H1 (cell line): ENCODE data around the gene HSPA12A. TPM values are rescaled to one million over a fixed set of nuclear protein-coding genes. Genes with fewer than 3 reads are reported as not detected.

ENCODE experiments used
- CTCF ChIA-PET: fragments of 300-600 bp; sonication (Branson Sonifier 250); formaldehyde crosslinking; loops from one replicate; lab custom pipeline; 2021; ENCODE audit not compliant: partially characterized antibody; lab: Charles Lee
- POLR2A ChIA-PET: fragments of 300-600 bp; sonication (Branson Sonifier 250); formaldehyde crosslinking; loops from one replicate; lab custom pipeline; 2021; ENCODE audit warnings: inconsistent platforms; ENCODE audit not compliant: partially characterized antibody; lab: Charles Lee
- DNase-seq, 2 experiments: peaks; one replicate each; pipeline versions ENCODE4 v3.0.0 to v3.0.0-alpha.2; 2010 to 2022; ENCODE audit warnings: low spot score in 2 of 2, low read depth in 1 of 2, mixed read lengths in 1 of 2
- FAIRE-seq: peaks from 2 replicates; lab custom pipeline; 2011; peaks lifted over from hg19 to GRCh38; lab: Jason Lieb, UNC
- H2AFZ ChIP-seq: 2 replicates; pipeline ENCODE4 v1.8.1; 2012; ENCODE audit warnings: low read length, inconsistent platforms
- H2AK5ac ChIP-seq: 2 replicates; pipeline ENCODE4 v1.6.1; 2013; ENCODE audit warnings: low read depth, low read length
- H2BK120ac ChIP-seq: replicated peaks from 2 replicates; pipeline ENCODE3; 2013; ENCODE audit warnings: low read depth, low read length, inconsistent platforms
- H2BK12ac ChIP-seq: 2 replicates; pipeline ENCODE4 v1.6.1; 2013; ENCODE audit warnings: low read depth, low read length
- H2BK15ac ChIP-seq: 2 replicates; pipeline ENCODE4 v1.6.1; 2013; ENCODE audit warnings: low read length
- H2BK20ac ChIP-seq: 2 replicates; pipeline ENCODE4 v1.6.1; 2013; ENCODE audit warnings: low read length
- H2BK5ac ChIP-seq: 2 replicates; pipeline ENCODE4 v1.6.1; 2013; ENCODE audit warnings: low read depth, low read length
- H3K14ac ChIP-seq: 2 replicates; pipeline ENCODE4 v1.6.1; 2013; ENCODE audit warnings: inconsistent platforms; ENCODE audit not compliant: insufficient read length
- H3K18ac ChIP-seq: 2 replicates; pipeline ENCODE4 v1.6.1; 2013; ENCODE audit warnings: low read length; ENCODE audit errors: extremely low read depth
- H3K23ac ChIP-seq: 2 replicates; pipeline ENCODE4 v1.6.1; 2013; ENCODE audit warnings: inconsistent platforms; ENCODE audit not compliant: insufficient read length
- H3K23me2 ChIP-seq: 2 replicates; pipeline ENCODE4 v1.6.1; 2013; ENCODE audit warnings: low read depth, low read length
- H3K27ac ChIP-seq: 2 replicates; pipeline ENCODE4 v1.6.1; 2011; ENCODE audit warnings: low read depth, low read length, inconsistent platforms
- H3K27me3 ChIP-seq, 4 experiments: replicated peaks in 1 of 4; 1 replicate in 1 of 4; 2 replicates in 3 of 4; pipeline versions ENCODE4 v1.6.1 to v1.8.1; 2011 to 2013; ENCODE audit warnings: low read length in 3 of 4, mild to moderate bottlenecking in 3 of 4, inconsistent platforms in 2 of 4, mixed read lengths in 2 of 4, moderate library complexity in 1 of 4; ENCODE audit not compliant: control insufficient read depth in 3 of 4, insufficient read depth in 3 of 4; ENCODE audit errors: extremely low read depth in 1 of 4
- H3K36me3 ChIP-seq, 4 experiments: 2 replicates each; pipeline versions ENCODE4 v1.6.1 to v1.8.1; 2011 to 2013; ENCODE audit warnings: mild to moderate bottlenecking in 4 of 4, low read length in 3 of 4, moderate library complexity in 2 of 4, control low read depth in 1 of 4, inconsistent platforms in 1 of 4; ENCODE audit not compliant: insufficient read depth in 4 of 4, control insufficient read depth in 2 of 4
- H3K4ac ChIP-seq: replicated peaks from 2 replicates; pipeline ENCODE3; 2013; ENCODE audit warnings: low read length, low read depth, mixed read lengths, inconsistent platforms; ENCODE audit not compliant: insufficient read length
- H3K4me1 ChIP-seq, 4 experiments: replicated peaks in 1 of 4; 1 replicate in 1 of 4; 2 replicates in 3 of 4; pipeline versions ENCODE4 v1.6.1 to v1.8.1; 2011 to 2013; ENCODE audit warnings: low read length in 3 of 4, inconsistent platforms in 2 of 4, mixed read lengths in 1 of 4; ENCODE audit not compliant: insufficient read depth in 4 of 4, control insufficient read depth in 3 of 4
- H3K4me2 ChIP-seq, 2 experiments: 2 replicates each; pipeline versions ENCODE4 v1.6.1 to v1.8.1; 2011 to 2013; ENCODE audit warnings: low read depth in 2 of 2, low read length in 2 of 2, control low read depth in 1 of 2, inconsistent platforms in 1 of 2, mild to moderate bottlenecking in 1 of 2; ENCODE audit not compliant: insufficient read depth in 1 of 2
- H3K4me3 ChIP-seq, 4 experiments: fragments of 200-600, 300-600 bp in 1 of 4; sonication (generic), shearing (Covaris generic), sonication (Bioruptor Twin) in 1 of 4; 2 replicates each; pipeline versions ENCODE4 v1.5.1 to v1.8.1; 2011 to 2016; ENCODE audit warnings: low read length in 4 of 4, low read depth in 3 of 4, control low read depth in 2 of 4, inconsistent platforms in 2 of 4, mild to moderate bottlenecking in 2 of 4, mixed read lengths in 1 of 4, moderate library complexity in 1 of 4; ENCODE audit not compliant: insufficient read depth in 2 of 4; ENCODE audit errors: extremely low read depth in 1 of 4
- H3K56ac ChIP-seq: replicated peaks from 2 replicates; pipeline ENCODE3; 2013; ENCODE audit warnings: low read depth, mild to moderate bottlenecking, mixed read lengths, low read length, inconsistent platforms; ENCODE audit not compliant: insufficient read length
- H3K79me1 ChIP-seq: 2 replicates; pipeline ENCODE4 v1.6.1; 2013; ENCODE audit warnings: low read depth, low read length, control low read depth
- H3K79me2 ChIP-seq, 2 experiments: 2 replicates each; pipeline versions ENCODE4 v1.6.1 to v1.8.1; 2012 to 2013; ENCODE audit warnings: low read length in 2 of 2, mild to moderate bottlenecking in 2 of 2, inconsistent platforms in 1 of 2; ENCODE audit not compliant: insufficient read depth in 2 of 2, control insufficient read depth in 1 of 2
- H3K9ac ChIP-seq, 4 experiments: replicated peaks in 1 of 4; 1 replicate in 1 of 4; 2 replicates in 3 of 4; pipeline versions ENCODE4 v1.6.1 to v1.8.1; 2011 to 2013; ENCODE audit warnings: low read depth in 3 of 4, low read length in 3 of 4, control low read depth in 2 of 4, mild to moderate bottlenecking in 2 of 4, moderate library complexity in 2 of 4, inconsistent platforms in 1 of 4; ENCODE audit errors: extremely low read depth in 1 of 4
- H3K9me3 ChIP-seq, 2 experiments: 2 replicates each; pipeline versions ENCODE4 v1.6.1 to v1.8.1; 2012 to 2013; ENCODE audit warnings: mild to moderate bottlenecking in 2 of 2, moderate library complexity in 2 of 2, control low read depth in 1 of 2, inconsistent platforms in 1 of 2, low read depth in 1 of 2, low read length in 1 of 2, mixed read lengths in 1 of 2; ENCODE audit not compliant: insufficient read depth in 2 of 2
- H4K20me1 ChIP-seq, 2 experiments: replicated peaks in 1 of 2; 2 replicates each; pipeline versions ENCODE3 to v1.8.1; 2011 to 2013; ENCODE audit warnings: inconsistent platforms in 2 of 2, low read length in 2 of 2, mild to moderate bottlenecking in 1 of 2; ENCODE audit not compliant: insufficient read depth in 2 of 2, control insufficient read depth in 1 of 2
- H4K5ac ChIP-seq: 2 replicates; pipeline ENCODE4 v1.6.1; 2013; ENCODE audit warnings: low read length, low read depth, mixed read lengths, inconsistent platforms; ENCODE audit not compliant: insufficient read length
- H4K8ac ChIP-seq: 2 replicates; pipeline ENCODE4 v1.8.0; 2013; ENCODE audit warnings: mild to moderate bottlenecking, moderate library complexity, low read length, inconsistent platforms; ENCODE audit not compliant: insufficient read depth; ENCODE audit errors: extremely low read depth
- H4K91ac ChIP-seq: replicated peaks from 2 replicates; pipeline ENCODE3; 2013; ENCODE audit warnings: low read length, mixed read lengths, inconsistent platforms; ENCODE audit not compliant: insufficient read length
- ATF3 ChIP-seq: IDR thresholded peaks from 2 replicates; pipeline ENCODE4 v1.6.1; 2011; ENCODE audit warnings: low read depth, mild to moderate bottlenecking, low read length; ENCODE audit not compliant: insufficient read depth
- EGR1 ChIP-seq: IDR thresholded peaks from 2 replicates; pipeline ENCODE4 v1.6.1; 2011; ENCODE audit warnings: low read depth, low read length, borderline replicate concordance
- EP300 ChIP-seq, 2 experiments: IDR thresholded peaks; 1 replicate in 1 of 2; 2 replicates in 1 of 2; pipeline ENCODE4 v1.6.1; 2011 to 2012; ENCODE audit warnings: low read depth in 2 of 2, low read length in 2 of 2, mild to moderate bottlenecking in 2 of 2, borderline replicate concordance in 1 of 2, inconsistent platforms in 1 of 2, moderate library complexity in 1 of 2
- GABPA ChIP-seq: IDR thresholded peaks from 2 replicates; pipeline ENCODE4 v1.6.1; 2011; ENCODE audit warnings: mild to moderate bottlenecking, low read length, moderate library complexity, borderline replicate concordance; ENCODE audit not compliant: insufficient read depth
- RBBP5 ChIP-seq: IDR thresholded peaks from 2 replicates; pipeline ENCODE4 v1.7.1; 2012; ENCODE audit warnings: low read depth, mild to moderate bottlenecking, inconsistent platforms, low read length, moderate library complexity, borderline replicate concordance
- SUZ12 ChIP-seq: fragments of 200-600 bp; sonication (generic); IDR thresholded peaks from 2 replicates; pipeline ENCODE4 v1.6.1; 2012; ENCODE audit warnings: mild to moderate bottlenecking, inconsistent platforms, low read length, moderate library complexity, mixed read lengths
- WGBS, 2 experiments: shearing (Covaris generic) in 1 of 2; methylation state at CpG; one replicate each; pipeline versions ENCODE4 v1.1.6 to v1.1.7; 2013 to 2015; ENCODE audit warnings: low lambda C conversion rate in 2 of 2, mixed read lengths in 2 of 2, inconsistent platforms in 1 of 2, low coverage in 1 of 2, missing lambda C conversion rate in 1 of 2; ENCODE audit not compliant: insufficient replicate concordance in 2 of 2, insufficient coverage in 1 of 2, insufficient read length in 1 of 2; ENCODE audit errors: extremely low coverage in 1 of 2, missing lambda C conversion rate in 1 of 2; 5-methylcytosine and 5-hydroxymethylcytosine counted together
- polyA plus RNA-seq, 7 experiments: library from polyadenylated mRNA; depleted of rRNA in 3 of 7; stranded (reverse) in 5 of 7; unstranded in 2 of 7; fragments of >200 nt in 5 of 7; fragments of 200-250 nt in 2 of 7; gene quantifications; 1 replicate in 5 of 7; 2 replicates in 1 of 7; 4 replicates in 1 of 7; pipeline versions ENCODE4 v1.2.1 to v1.2.3, GENCODE V29; 2011 to 2013; ENCODE audit warnings: missing spikeins in 2 of 7, mixed read lengths in 2 of 7
- total RNA-seq: library from RNA; stranded (reverse); fragmentation: NEBNext Ultra II Directional; extraction: Animal tissue kit (Norgen Biotek cat#: 25700); gene quantifications from 2 replicates; pipeline ENCODE4 v1.2.1, GENCODE V29; 2021

Gene HSPA12A
- total and polyA plus RNA-seq, 2 of the 8 experiments (the other 6 are each of a cell fraction or from before 2014, with no cell fraction given), result 3.1 to 6.9 TPM

- Histone ChIP-seq H2BK120ac (no peak overlapping the region), H2BK15ac (no peak overlapping the region), H3K27me3 (no peaks in the 10 kb centered on the region; a peak in 1 of 7 replicates), H3K4me3 (no peak overlapping the region), H3K23me2 (no peaks in the 10 kb centered on the region), H2AK5ac (no peak overlapping the region; the same call in 1 of the 2 replicates), H2AFZ (no peak overlapping the region), H3K14ac (no peak overlapping the region), H4K91ac (no peak overlapping the region), H2BK12ac (0 out of 2 replicates have a peak overlapping the region, but pooled peaks have one; percentile 39), H3K4me1 (peaks cover 0 to 14% (median 4%) of the 10 kb centered on the region in 4 experiments; a peak in 6 of 7 replicates), H3K4ac (no peak overlapping the region), H3K18ac (no peak overlapping the region), H2BK20ac (no peak overlapping the region), H3K27ac (no peak overlapping the region), H2BK5ac (no peak overlapping the region), H4K5ac (no peak overlapping the region), H3K79me1 (no peaks in the 10 kb centered on the region), H3K9me3 (no peaks in the 10 kb centered on the region), H3K79me2 (no peaks in the 10 kb centered on the region), H4K20me1 (no peaks in the 10 kb centered on the region), H3K23ac (no peak overlapping the region), H3K9ac (no peak overlapping the region), H3K56ac (no peak overlapping the region), H4K8ac (no peak overlapping the region), H3K4me2 (no peak overlapping the region), H3K36me3 (no peaks in the 10 kb centered on the region)
- FAIRE-seq (no peak), DNase-seq (no peak)
- ChIA-PET POLR2A (interaction anchor here (0.7 kb wide), 1 partner anchor 26 kb away, joined by 3 read pairs; no protein-coding TSS in a partner anchor), CTCF (interaction anchor here (0.6 to 7.3 kb wide), 4 partner anchors 10 to 358 kb away, joined by 3 to 45 read pairs (median 6); no protein-coding TSS in a partner anchor)
- 100% methylated on average over 1 of the region's 1 CpG; no CpG with 5 or more reads in 1 of the 2 experiments for WGBS, 2 experiments
- TF ChIP-seq RBBP5 (no peak), ATF3 (no peak), SUZ12 (no peak), EP300 (IDR thresholded peaks at IDR 0.05; ENCODE audit: borderline replicate concordance in 1 of 2, low read depth in 2 of 2, low read length in 2 of 2) (no peak), GABPA (no peak), EGR1 (no peak)
Measured at GRCh38 chr10:116696919-116697318, 45.4 kb downstream of the HSPA12A start.
